ENCODE measurements around the gene EBF4.
"Not testable (repeated sequence)": the region's sequence is repeated elsewhere in the genome, so short reads cannot be mapped to it uniquely, and the experiment has no call there.

EBF4 gene

GRCh38 chr20:2680046-2680445 lies 12.5 kb upstream of the EBF4 start:
- no peak for FAIRE-seq

GRCh38 chr20:2682040-2682439 lies 10.5 kb upstream of the EBF4 start:
- FAIRE-seq, result not testable (repeated sequence)

GRCh38 chr20:2684817-2685216 lies 7.8 kb upstream of the EBF4 start:
- not testable (repeated sequence) for FAIRE-seq

- FAIRE-seq, result no peak
These were observed 5.1 kb upstream of the EBF4 start for GRCh38 chr20:2687514-2687913.

- FAIRE-seq, result no peak
These were observed 4.5 kb upstream of the EBF4 start for GRCh38 chr20:2688041-2688591.

GRCh38 chr20:2690213-2690612 lies 2.4 kb upstream of the EBF4 start:
- FAIRE-seq, result no peak

- no peak for FAIRE-seq
These were observed 1.9 kb upstream of the EBF4 start for GRCh38 chr20:2690718-2691117.

GRCh38 chr20:2691127-2691526 lies 1.5 kb upstream of the EBF4 start:
- FAIRE-seq, result no peak

GRCh38 chr20:2691663-2692035 lies 931 bp upstream of the EBF4 start:
- no peak for FAIRE-seq

- no peak for FAIRE-seq
These were observed 306 bp downstream of the EBF4 start for GRCh38 chr20:2692886-2693285.

GRCh38 chr20:2693286-2694007 lies 867 bp downstream of the EBF4 start:
- FAIRE-seq, result no peak

- FAIRE-seq, result no peak
These were observed 1.5 kb downstream of the EBF4 start for GRCh38 chr20:2694008-2694471.

GRCh38 chr20:2694519-2694918 lies 1.9 kb downstream of the EBF4 start:
- FAIRE-seq, result no peak

GRCh38 chr20:2695206-2695983 lies 2.8 kb downstream of the EBF4 start:
- no peak for FAIRE-seq

- not testable (repeated sequence) for FAIRE-seq
These were observed 3.5 kb downstream of the EBF4 start for GRCh38 chr20:2695984-2696525.

GRCh38 chr20:2696646-2697045 lies 4.1 kb downstream of the EBF4 start:
- FAIRE-seq, result no peak

GRCh38 chr20:2697768-2698167 lies 5.2 kb downstream of the EBF4 start:
- no peak for FAIRE-seq

- no peak for FAIRE-seq
These were observed 5.7 kb downstream of the EBF4 start for GRCh38 chr20:2698186-2698817.

GRCh38 chr20:2698912-2699311 lies 6.3 kb downstream of the EBF4 start:
- no peak for FAIRE-seq

- no peak for FAIRE-seq
These were observed 7.3 kb downstream of the EBF4 start for GRCh38 chr20:2699775-2700413.

- no peak for FAIRE-seq
These were observed 8.5 kb downstream of the EBF4 start for GRCh38 chr20:2700913-2701620.

GRCh38 chr20:2701671-2702081 lies 9.1 kb downstream of the EBF4 start:
- no peak for FAIRE-seq

Data from islet of Langerhans (tissue), 1 donor.